HEK293 (cell line): Measurements from ENCODE around the gene KLHL17.

Source experiments
- CTCF ChIA-PET: fragments of 350-600 bp; formaldehyde crosslinking; extraction: SDS; loops from one replicate; lab custom pipeline; 2021; ENCODE audit warnings: antibody characterized with exemption; lab: Yijun Ruan, JAX
- POLR2A ChIA-PET: fragments of 300-600 bp; formaldehyde crosslinking; extraction: SDS; loops from one replicate; lab custom pipeline; 2020; ENCODE audit warnings: antibody characterized with exemption, inconsistent platforms; lab: Yijun Ruan, JAX
- H3K27ac ChIP-seq: fragments of 200-500 bp; sonication (Bioruptor generic); 2 replicates; pipeline ENCODE4 v1.5.1; 2014; ENCODE audit warnings: low read depth, low read length, control low read depth, inconsistent platforms; ENCODE audit errors: extremely low read depth
- H3K36me3 ChIP-seq, 2 experiments: fragments of 200-500 bp in 1 of 2; sonication (Bioruptor generic) in 1 of 2; 1 replicate in 1 of 2; 2 replicates in 1 of 2; pipeline ENCODE4 v1.5.1; 2014 to 2017; ENCODE audit warnings: inconsistent platforms in 2 of 2, low read length in 2 of 2; ENCODE audit not compliant: control insufficient read depth in 2 of 2, insufficient read depth in 1 of 2
- H3K4me1 ChIP-seq: fragments of 200-500 bp; sonication (Bioruptor generic); 2 replicates; pipeline ENCODE4 v1.5.1; 2014; ENCODE audit warnings: mild to moderate bottlenecking, low read length, inconsistent platforms; ENCODE audit not compliant: control insufficient read depth, insufficient read depth
- H3K4me3 ChIP-seq: 2 replicates; pipeline ENCODE4 v1.5.1; 2011; ENCODE audit warnings: low read depth, mild to moderate bottlenecking, control low read depth, low read length, moderate library complexity
- H3K9me3 ChIP-seq: fragments of 200-500 bp; sonication (Bioruptor generic); 2 replicates; pipeline ENCODE4 v1.5.1; 2014; ENCODE audit warnings: low read depth, low read length, inconsistent platforms; ENCODE audit not compliant: control insufficient read depth, insufficient read depth
- IKZF3 ChIP-seq: fragments of 450-650 bp; IDR thresholded peaks from 2 replicates; pipeline ENCODE4 v1.5.0; 2018; ENCODE audit warnings: missing biosample characterization, mild to moderate bottlenecking, missing genetic modification characterization, moderate library complexity
- KLF10 ChIP-seq: fragments of 450-650 bp; IDR thresholded peaks from 2 replicates; pipeline ENCODE4 v1.5.1; 2018; ENCODE audit warnings: missing biosample characterization, mild to moderate bottlenecking, missing genetic modification characterization
- SETDB1 ChIP-seq: IDR thresholded peaks from one replicate; pipeline ENCODE4 v1.6.1; 2017; ENCODE audit warnings: mild to moderate bottlenecking, low read length, moderate library complexity, mixed read lengths; ENCODE audit not compliant: insufficient read length
- YY2 ChIP-seq: fragments of 450-650 bp; formaldehyde crosslinking; IDR thresholded peaks from 2 replicates; pipeline ENCODE4 v1.5.1; 2016; ENCODE audit warnings: missing biosample characterization, missing genetic modification characterization
- ZBTB10 ChIP-seq: fragments of 450-650 bp; formaldehyde crosslinking; IDR thresholded peaks from 2 replicates; pipeline ENCODE4 v1.5.1; 2016; ENCODE audit warnings: missing biosample characterization, missing genetic modification characterization
- ZBTB21 ChIP-seq: fragments of 450-650 bp; formaldehyde crosslinking; IDR thresholded peaks from 2 replicates; pipeline ENCODE4 v1.5.1; 2017; ENCODE audit warnings: missing biosample characterization, missing genetic modification characterization
- ZNF114 ChIP-seq: fragments of 450-650 bp; formaldehyde crosslinking; IDR thresholded peaks from 2 replicates; pipeline ENCODE4 v1.5.0; 2017; ENCODE audit warnings: missing biosample characterization, missing genetic modification characterization
- ZNF146 ChIP-seq: fragments of 450-650 bp; formaldehyde crosslinking; IDR thresholded peaks from 2 replicates; pipeline ENCODE4 v1.5.1; 2016; ENCODE audit warnings: missing biosample characterization, missing genetic modification characterization
- ZNF175 ChIP-seq: fragments of 450-650 bp; formaldehyde crosslinking; IDR thresholded peaks from 2 replicates; pipeline ENCODE4 v1.5.1; 2016; ENCODE audit warnings: missing biosample characterization, missing genetic modification characterization
- ZNF202 ChIP-seq: fragments of 450-650 bp; formaldehyde crosslinking; IDR thresholded peaks from 2 replicates; pipeline ENCODE4 v1.5.1; 2016; ENCODE audit warnings: missing biosample characterization, missing genetic modification characterization, borderline replicate concordance
- ZNF211 ChIP-seq: fragments of 450-650 bp; formaldehyde crosslinking; IDR thresholded peaks from 2 replicates; pipeline ENCODE4 v1.5.1; 2016; ENCODE audit warnings: low read depth, missing biosample characterization, missing genetic modification characterization
- ZNF223 ChIP-seq: fragments of 450-650 bp; formaldehyde crosslinking; IDR thresholded peaks from 2 replicates; pipeline ENCODE4 v1.5.1; 2016; ENCODE audit warnings: missing biosample characterization, missing genetic modification characterization
- ZNF24 ChIP-seq: fragments of 450-650 bp; formaldehyde crosslinking; IDR thresholded peaks from 2 replicates; pipeline ENCODE4 v1.5.1; 2016; ENCODE audit warnings: missing biosample characterization, missing genetic modification characterization
- ZNF248 ChIP-seq: fragments of 450-650 bp; formaldehyde crosslinking; IDR thresholded peaks from 2 replicates; pipeline ENCODE4 v1.5.1; 2017; ENCODE audit warnings: missing biosample characterization, missing genetic modification characterization
- ZNF473 ChIP-seq: fragments of 450-650 bp; formaldehyde crosslinking; IDR thresholded peaks from 2 replicates; pipeline ENCODE4 v1.5.1; 2017; ENCODE audit warnings: missing biosample characterization, missing genetic modification characterization
- ZNF510 ChIP-seq: fragments of 450-650 bp; formaldehyde crosslinking; IDR thresholded peaks from 2 replicates; pipeline ENCODE4 v1.5.1; 2018; ENCODE audit warnings: mild to moderate bottlenecking, missing genetic modification characterization, missing biosample characterization; ENCODE audit not compliant: insufficient replicate concordance
- ZNF513 ChIP-seq: fragments of 450-650 bp; IDR thresholded peaks from 2 replicates; pipeline ENCODE4 v1.5.1; 2018; ENCODE audit warnings: missing biosample characterization, missing genetic modification characterization
- ZNF518A ChIP-seq: fragments of 450-650 bp; formaldehyde crosslinking; conservative IDR thresholded peaks from 2 replicates; pipeline ENCODE4 v1.5.1; 2016; ENCODE audit warnings: low read depth, missing biosample characterization, missing genetic modification characterization
- ZNF558 ChIP-seq: fragments of 450-650 bp; formaldehyde crosslinking; IDR thresholded peaks from 2 replicates; pipeline ENCODE4 v1.5.1; 2016; ENCODE audit warnings: missing biosample characterization, missing genetic modification characterization
- ZNF629 ChIP-seq: fragments of 450-650 bp; formaldehyde crosslinking; IDR thresholded peaks from 2 replicates; pipeline ENCODE4 v1.5.1; 2017; ENCODE audit warnings: missing biosample characterization, missing genetic modification characterization
- ZNF792 ChIP-seq: fragments of 450-650 bp; formaldehyde crosslinking; IDR thresholded peaks from 2 replicates; pipeline ENCODE4 v1.5.1; 2016; ENCODE audit warnings: missing biosample characterization, missing genetic modification characterization
- ZXDB ChIP-seq: fragments of 450-650 bp; formaldehyde crosslinking; IDR thresholded peaks from 2 replicates; pipeline ENCODE4 v1.5.1; 2016; ENCODE audit warnings: missing biosample characterization, missing genetic modification characterization
- TF ChIP-seq, protein P1 (sequence below): fragments of 450-650 bp; formaldehyde crosslinking; IDR thresholded peaks from 2 replicates; pipeline ENCODE4 v1.5.1; 2017; ENCODE audit warnings: missing biosample characterization, missing genetic modification characterization

The KLHL17 gene

GRCh38 chr1:960363-961131 is at the start of gene KLHL17 (continued):
- TF ChIP-seq ZNF518A (no peak), ZNF114 (tag by site-specific recombination) (no peak), ZNF513 (tag by site-specific recombination) (0 out of 2 replicates have a peak, but pooled peaks have one; percentile 30), ZNF24 (tag by site-specific recombination) (no peak), SETDB1 (no peak), ZNF211 (tag by site-specific recombination) (no peak)

DNA sequence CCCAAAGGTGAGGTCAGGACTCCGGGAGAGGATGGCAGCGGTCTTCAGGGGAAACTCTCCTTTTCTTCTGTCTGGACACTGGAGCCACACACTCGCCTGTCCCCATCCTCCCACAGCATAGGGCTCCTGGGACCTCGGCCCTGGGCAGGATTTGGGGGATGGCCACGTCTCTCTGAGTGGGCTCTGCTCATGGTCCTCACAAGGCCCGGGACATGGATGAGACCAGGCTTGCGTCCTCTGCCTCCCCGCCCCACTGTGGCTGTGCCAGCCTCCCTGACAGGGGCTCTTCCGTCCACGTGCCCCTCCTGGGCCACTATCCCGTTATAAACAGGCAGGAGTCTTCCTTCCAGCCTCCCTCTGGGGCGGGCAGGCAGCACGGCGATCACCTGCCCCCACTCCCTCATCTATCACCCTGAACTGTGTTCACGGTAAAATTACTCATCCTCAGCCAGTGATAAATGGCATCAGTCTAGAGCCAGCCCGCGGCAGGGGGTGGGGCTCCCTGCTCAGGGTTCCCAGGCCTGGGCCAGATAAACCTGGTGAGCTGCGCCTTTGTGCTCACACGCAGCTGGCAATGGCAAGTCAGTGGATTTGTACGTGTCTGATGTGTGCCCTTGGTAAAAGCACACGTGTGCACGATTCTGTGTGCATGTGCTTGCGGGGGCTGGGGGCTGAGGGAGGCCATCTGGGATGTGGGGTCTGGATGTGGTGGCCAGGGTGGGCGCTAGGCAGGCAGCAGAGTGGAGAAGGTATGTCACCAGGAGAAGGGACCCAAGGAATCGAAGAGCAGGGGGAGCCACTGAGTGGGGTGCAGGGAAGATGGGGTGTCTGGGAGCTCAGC is 49.3 kb upstream of the KLHL17 start:
- H3K27ac ChIP-seq, result peak overlapping the region; percentile 67
- H3K4me3 ChIP-seq, result no peak overlapping the region
- no peaks in the 10 kb centered on the region for H3K9me3 ChIP-seq
- CTCF ChIA-PET, result interaction anchor here (0.7 to 1.8 kb wide), 4 partner anchors 15 to 42 kb away, joined by 3 to 6 read pairs (median 4); no protein-coding TSS in a partner anchor
- H3K4me1 ChIP-seq, result peaks cover 20% of the 10 kb centered on the region
- POLR2A ChIA-PET, result interaction anchor here (0.6 to 1.9 kb wide), 5 partner anchors 10 to 37 kb away, joined by 3 to 6 read pairs (median 5); partner anchors contain the start of gene SAMD11
- no peaks in the 10 kb centered on the region for H3K36me3 ChIP-seq
- TF ChIP-seq ZXDB (tag by site-specific recombination), result peak; percentile 80
- TF ChIP-seq ZNF223 (tag by site-specific recombination), result no peak
- TF ChIP-seq ZNF510, result no peak
- TF ChIP-seq IKZF3 (tag by site-specific recombination), result peak; percentile 70
- peak; percentile 64 for TF ChIP-seq ZBTB10 (tag by site-specific recombination)
- TF ChIP-seq ZNF175 (tag by site-specific recombination), result no peak
- TF ChIP-seq ZNF473 (tag by site-specific recombination), result no peak
- peak; percentile 70 for TF ChIP-seq ZNF629 (tag by site-specific recombination)
- TF ChIP-seq, protein P1, sequence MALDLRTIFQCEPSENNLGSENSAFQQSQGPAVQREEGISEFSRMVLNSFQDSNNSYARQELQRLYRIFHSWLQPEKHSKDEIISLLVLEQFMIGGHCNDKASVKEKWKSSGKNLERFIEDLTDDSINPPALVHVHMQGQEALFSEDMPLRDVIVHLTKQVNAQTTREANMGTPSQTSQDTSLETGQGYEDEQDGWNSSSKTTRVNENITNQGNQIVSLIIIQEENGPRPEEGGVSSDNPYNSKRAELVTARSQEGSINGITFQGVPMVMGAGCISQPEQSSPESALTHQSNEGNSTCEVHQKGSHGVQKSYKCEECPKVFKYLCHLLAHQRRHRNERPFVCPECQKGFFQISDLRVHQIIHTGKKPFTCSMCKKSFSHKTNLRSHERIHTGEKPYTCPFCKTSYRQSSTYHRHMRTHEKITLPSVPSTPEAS, result no peak
- no peak for TF ChIP-seq ZBTB21 (tag by site-specific recombination)
- TF ChIP-seq ZNF558 (tag by site-specific recombination), result no peak
- no peak for TF ChIP-seq ZNF202 (tag by site-specific recombination)
- no peak for TF ChIP-seq ZNF211 (tag by site-specific recombination)
- no peak for TF ChIP-seq KLF10 (tag by site-specific recombination)
- TF ChIP-seq ZNF248, result no peak
- TF ChIP-seq ZNF792 (tag by site-specific recombination), result no peak
- no peak for TF ChIP-seq ZNF146
- no peak for TF ChIP-seq YY2
